ENCODE measurements around the gene DIP2B. TPM values are rescaled to one million over a fixed set of nuclear protein-coding genes. Genes with fewer than 3 reads are reported as not detected.

Gene DIP2B
- total and polyA plus RNA-seq, 2 of the 13 experiments (the other 11 are each of a cell fraction or from before 2014, with no cell fraction given), result 32.1 to 35.8 TPM

DNA sequence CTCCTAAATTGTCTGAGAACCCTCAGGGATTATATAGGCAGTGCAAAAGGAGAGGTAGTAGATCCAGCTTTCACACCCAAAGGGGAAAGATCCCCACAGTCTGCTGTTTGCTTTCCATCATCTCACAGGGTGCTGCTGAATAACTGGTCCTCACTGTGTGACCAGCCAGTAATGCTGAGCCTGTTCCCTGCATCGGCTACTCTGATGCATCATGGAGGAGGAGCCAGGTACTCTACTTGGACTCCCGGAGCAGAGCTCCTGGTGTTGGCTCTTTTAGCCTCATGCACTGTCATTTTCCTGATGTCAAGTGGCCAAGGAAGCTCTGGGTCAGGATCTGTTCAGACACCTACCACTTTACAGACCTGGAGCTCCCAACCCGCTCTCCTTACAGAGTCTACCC, 131.7 kb downstream of the DIP2B start:
- Histone ChIP-seq H3K4me3 (replicated peaks in 1 of 3; ENCODE audit: insufficient read depth in 1 of 3, low read depth in 2 of 3, low read length in 3 of 3) (no peak overlapping the region), H3K9me3 (ENCODE audit: low read length) (no peaks in the 10 kb centered on the region), H4K20me1 (ENCODE audit: insufficient read depth, low read length) (no peaks in the 10 kb centered on the region; the same call in 1 of the 2 replicates), H3K4me2 (ENCODE audit: low read depth, low read length) (no peak overlapping the region), H3K36me3 (replicated peaks in 1 of 2; ENCODE audit: control insufficient read depth in 1 of 2, insufficient read depth in 2 of 2, low read length in 2 of 2) (peaks cover 3 to 25% of the 10 kb centered on the region in 2 experiments), H2AFZ (ENCODE audit: low read length) (no peak overlapping the region), H3K27ac (ENCODE audit: extremely low read length, insufficient read depth, low read length) (no peak overlapping the region), H3K9ac (ENCODE audit: insufficient read depth, low read depth, low read length) (no peak overlapping the region), H3K4me1 (ENCODE audit: insufficient read depth, low read length) (peaks cover 41% of the 10 kb centered on the region), H3K79me2 (ENCODE audit: insufficient read depth, low read length) (peaks cover 28% of the 10 kb centered on the region), H3K27me3 (ENCODE audit: control insufficient read depth in 1 of 2, insufficient read depth in 2 of 2, low read length in 2 of 2) (no peaks in the 10 kb centered on the region)
- peak; percentile 59; the same call in 2 of the 3 replicates for ATAC-seq
- POLR2A ChIA-PET, result interaction anchor here (0.7 to 1.1 kb wide), 2 partner anchors 128 to 131 kb away, joined by 3 to 4 read pairs; partner anchors contain the start of gene DIP2B
- DNase-seq (ENCODE audit: low spot score), result no peak
- intact Hi-C loops (cut with micrococcal nuclease; ENCODE audit: unreplicated experiment) (loop anchor here (10.0 kb wide), 1 partner anchor 62 kb away; no protein-coding TSS in a partner anchor), in situ Hi-C loops (cut with HindIII; ENCODE audit: extremely low pct_ligation_motif_present, low pct_unique_long_range_greater_than_20kb) (loop anchor here (5.0 kb wide), 1 partner anchor 129 kb away; no protein-coding TSS in a partner anchor)
- FAIRE-seq, result no peak
- WGBS (ENCODE audit: low lambda C conversion rate), result 83% methylated on average over 2 of the region's 3 CpGs
- CTCF ChIA-PET (ENCODE audit: low intra/inter-chr PET ratio, low total read pairs), result interaction anchor here (3.9 kb wide), 1 partner anchor 132 kb away, joined by 22 read pairs; the partner anchor contains the start of gene DIP2B
- no TSS peak for BruUV-seq (replicated peaks)
- TF ChIP-seq SOX6 (IDR thresholded peaks at IDR 0.05) (no peak), SOX6 (CRISPR knock-in tag; IDR thresholded peaks at IDR 0.05) (no peak), HMG20A (CRISPR knock-in tag; IDR thresholded peaks at IDR 0.05; ENCODE audit: borderline replicate concordance) (no peak), HOXA3 (CRISPR knock-in tag; IDR thresholded peaks at IDR 0.05) (no peak), CHD4 (IDR thresholded peaks at IDR 0.05; ENCODE audit: borderline replicate concordance, low read length) (no peak), ZFYVE20 (CRISPR knock-in tag; IDR thresholded peaks at IDR 0.05; ENCODE audit: borderline replicate concordance, low read depth) (no peak), ZNF878 (CRISPR knock-in tag; IDR thresholded peaks at IDR 0.05) (no peak), CEBPG (CRISPR knock-in tag; IDR thresholded peaks at IDR 0.05) (no peak), ZNF839 (CRISPR knock-in tag; IDR thresholded peaks at IDR 0.05; ENCODE audit: borderline replicate concordance) (no peak), KLF16 (CRISPR knock-in tag; IDR thresholded peaks at IDR 0.05) (no peak), ZKSCAN8 (CRISPR knock-in tag; IDR thresholded peaks at IDR 0.05; ENCODE audit: borderline replicate concordance) (no peak), DNMT3B (CRISPR knock-in tag; conservative IDR thresholded peaks at IDR 0.05) (no peak)
- TF ChIP-seq, protein P1, sequence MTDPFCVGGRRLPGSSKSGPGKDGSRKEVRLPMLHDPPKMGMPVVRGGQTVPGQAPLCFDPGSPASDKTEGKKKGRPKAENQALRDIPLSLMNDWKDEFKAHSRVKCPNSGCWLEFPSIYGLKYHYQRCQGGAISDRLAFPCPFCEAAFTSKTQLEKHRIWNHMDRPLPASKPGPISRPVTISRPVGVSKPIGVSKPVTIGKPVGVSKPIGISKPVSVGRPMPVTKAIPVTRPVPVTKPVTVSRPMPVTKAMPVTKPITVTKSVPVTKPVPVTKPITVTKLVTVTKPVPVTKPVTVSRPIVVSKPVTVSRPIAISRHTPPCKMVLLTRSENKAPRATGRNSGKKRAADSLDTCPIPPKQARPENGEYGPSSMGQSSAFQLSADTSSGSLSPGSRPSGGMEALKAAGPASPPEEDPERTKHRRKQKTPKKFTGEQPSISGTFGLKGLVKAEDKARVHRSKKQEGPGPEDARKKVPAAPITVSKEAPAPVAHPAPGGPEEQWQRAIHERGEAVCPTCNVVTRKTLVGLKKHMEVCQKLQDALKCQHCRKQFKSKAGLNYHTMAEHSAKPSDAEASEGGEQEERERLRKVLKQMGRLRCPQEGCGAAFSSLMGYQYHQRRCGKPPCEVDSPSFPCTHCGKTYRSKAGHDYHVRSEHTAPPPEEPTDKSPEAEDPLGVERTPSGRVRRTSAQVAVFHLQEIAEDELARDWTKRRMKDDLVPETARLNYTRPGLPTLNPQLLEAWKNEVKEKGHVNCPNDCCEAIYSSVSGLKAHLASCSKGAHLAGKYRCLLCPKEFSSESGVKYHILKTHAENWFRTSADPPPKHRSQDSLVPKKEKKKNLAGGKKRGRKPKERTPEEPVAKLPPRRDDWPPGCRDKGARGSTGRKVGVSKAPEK (CRISPR knock-in tag; IDR thresholded peaks at IDR 0.05; ENCODE audit: borderline replicate concordance), result no peak
- TF ChIP-seq, protein P2, sequence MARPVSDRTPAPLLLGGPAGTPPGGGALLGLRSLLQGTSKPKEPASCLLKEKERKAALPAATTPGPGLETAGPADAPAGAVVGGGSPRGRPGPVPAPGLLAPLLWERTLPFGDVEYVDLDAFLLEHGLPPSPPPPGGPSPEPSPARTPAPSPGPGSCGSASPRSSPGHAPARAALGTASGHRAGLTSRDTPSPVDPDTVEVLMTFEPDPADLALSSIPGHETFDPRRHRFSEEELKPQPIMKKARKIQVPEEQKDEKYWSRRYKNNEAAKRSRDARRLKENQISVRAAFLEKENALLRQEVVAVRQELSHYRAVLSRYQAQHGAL (CRISPR knock-in tag; IDR thresholded peaks at IDR 0.05; ENCODE audit: not compliant biosample characterization), result no peak
- TF ChIP-seq, protein P3, sequence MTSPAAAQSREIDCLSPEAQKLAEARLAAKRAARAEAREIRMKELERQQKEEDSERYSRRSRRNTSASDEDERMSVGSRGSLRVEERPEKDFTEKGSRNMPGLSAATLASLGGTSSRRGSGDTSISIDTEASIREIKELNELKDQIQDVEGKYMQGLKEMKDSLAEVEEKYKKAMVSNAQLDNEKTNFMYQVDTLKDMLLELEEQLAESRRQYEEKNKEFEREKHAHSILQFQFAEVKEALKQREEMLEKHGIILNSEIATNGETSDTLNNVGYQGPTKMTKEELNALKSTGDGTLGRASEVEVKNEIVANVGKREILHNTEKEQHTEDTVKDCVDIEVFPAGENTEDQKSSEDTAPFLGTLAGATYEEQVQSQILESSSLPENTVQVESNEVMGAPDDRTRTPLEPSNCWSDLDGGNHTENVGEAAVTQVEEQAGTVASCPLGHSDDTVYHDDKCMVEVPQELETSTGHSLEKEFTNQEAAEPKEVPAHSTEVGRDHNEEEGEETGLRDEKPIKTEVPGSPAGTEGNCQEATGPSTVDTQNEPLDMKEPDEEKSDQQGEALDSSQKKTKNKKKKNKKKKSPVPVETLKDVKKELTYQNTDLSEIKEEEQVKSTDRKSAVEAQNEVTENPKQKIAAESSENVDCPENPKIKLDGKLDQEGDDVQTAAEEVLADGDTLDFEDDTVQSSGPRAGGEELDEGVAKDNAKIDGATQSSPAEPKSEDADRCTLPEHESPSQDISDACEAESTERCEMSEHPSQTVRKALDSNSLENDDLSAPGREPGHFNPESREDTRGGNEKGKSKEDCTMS (CRISPR knock-in tag; conservative IDR thresholded peaks at IDR 0.05), result no peak
- TF ChIP-seq, protein P4, sequence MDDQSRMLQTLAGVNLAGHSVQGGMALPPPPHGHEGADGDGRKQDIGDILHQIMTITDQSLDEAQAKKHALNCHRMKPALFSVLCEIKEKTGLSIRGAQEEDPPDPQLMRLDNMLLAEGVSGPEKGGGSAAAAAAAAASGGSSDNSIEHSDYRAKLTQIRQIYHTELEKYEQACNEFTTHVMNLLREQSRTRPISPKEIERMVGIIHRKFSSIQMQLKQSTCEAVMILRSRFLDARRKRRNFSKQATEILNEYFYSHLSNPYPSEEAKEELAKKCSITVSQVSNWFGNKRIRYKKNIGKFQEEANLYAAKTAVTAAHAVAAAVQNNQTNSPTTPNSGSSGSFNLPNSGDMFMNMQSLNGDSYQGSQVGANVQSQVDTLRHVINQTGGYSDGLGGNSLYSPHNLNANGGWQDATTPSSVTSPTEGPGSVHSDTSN (CRISPR knock-in tag; IDR thresholded peaks at IDR 0.05; ENCODE audit: borderline replicate concordance), result no peak
- TF ChIP-seq, protein P5, sequence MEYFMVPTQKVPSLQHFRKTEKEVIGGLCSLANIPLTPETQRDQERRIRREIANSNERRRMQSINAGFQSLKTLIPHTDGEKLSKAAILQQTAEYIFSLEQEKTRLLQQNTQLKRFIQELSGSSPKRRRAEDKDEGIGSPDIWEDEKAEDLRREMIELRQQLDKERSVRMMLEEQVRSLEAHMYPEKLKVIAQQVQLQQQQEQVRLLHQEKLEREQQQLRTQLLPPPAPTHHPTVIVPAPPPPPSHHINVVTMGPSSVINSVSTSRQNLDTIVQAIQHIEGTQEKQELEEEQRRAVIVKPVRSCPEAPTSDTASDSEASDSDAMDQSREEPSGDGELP (IDR thresholded peaks at IDR 0.05; ENCODE audit: borderline replicate concordance, low read depth), result no peak
